Neural cell (in vitro differentiated cells): Measurements from ENCODE around the gene LDB3.

Experiments
- EP300 ChIP-seq: fragments of 450-650 bp; conservative IDR thresholded peaks from 2 replicates; pipeline ENCODE4 v1.6.1; 2014; ENCODE audit warnings: antibody characterized with exemption, mild to moderate bottlenecking, moderate library complexity; ENCODE audit not compliant: poor library complexity, severe bottlenecking
- EZH2 ChIP-seq: fragments of 200-600, 300-800 bp; shearing (Covaris generic), sonication (generic); IDR thresholded peaks from 2 replicates; pipeline ENCODE4 v1.6.1; 2014; ENCODE audit warnings: antibody characterized with exemption, low read length, borderline replicate concordance, mild to moderate bottlenecking; ENCODE audit not compliant: insufficient read depth, poor library complexity, severe bottlenecking
- MXI1 ChIP-seq: fragments of 450-650 bp; conservative IDR thresholded peaks from 2 replicates; pipeline ENCODE4 v1.6.1; 2014; ENCODE audit warnings: antibody characterized with exemption, mild to moderate bottlenecking; ENCODE audit not compliant: poor library complexity, severe bottlenecking
- POLR2AphosphoS5 ChIP-seq: IDR thresholded peaks from 2 replicates; pipeline ENCODE4 v1.6.1; 2012
- RAD21 ChIP-seq: fragments of 450-650 bp; conservative IDR thresholded peaks from 2 replicates; pipeline ENCODE4 v1.6.1; 2014; ENCODE audit warnings: antibody characterized with exemption, mild to moderate bottlenecking, moderate library complexity
- SMC3 ChIP-seq: fragments of 450-650 bp; conservative IDR thresholded peaks from 2 replicates; pipeline ENCODE4 v1.6.1; 2014; ENCODE audit warnings: antibody characterized with exemption, mild to moderate bottlenecking, moderate library complexity; ENCODE audit not compliant: poor library complexity
- TAF1 ChIP-seq: IDR thresholded peaks from 2 replicates; pipeline ENCODE4 v1.6.1; 2012; ENCODE audit warnings: low read depth
- TF ChIP-seq, protein P1 (sequence below): fragments of 450-650 bp; IDR thresholded peaks from 2 replicates; pipeline ENCODE4 v1.5.1; 2014; ENCODE audit warnings: antibody characterized with exemption, mild to moderate bottlenecking, moderate library complexity; ENCODE audit not compliant: poor library complexity, severe bottlenecking
- TF ChIP-seq, protein P2 (sequence below): IDR thresholded peaks from 2 replicates; pipeline ENCODE4 v1.6.1; 2012; ENCODE audit warnings: borderline replicate concordance

DNA sequence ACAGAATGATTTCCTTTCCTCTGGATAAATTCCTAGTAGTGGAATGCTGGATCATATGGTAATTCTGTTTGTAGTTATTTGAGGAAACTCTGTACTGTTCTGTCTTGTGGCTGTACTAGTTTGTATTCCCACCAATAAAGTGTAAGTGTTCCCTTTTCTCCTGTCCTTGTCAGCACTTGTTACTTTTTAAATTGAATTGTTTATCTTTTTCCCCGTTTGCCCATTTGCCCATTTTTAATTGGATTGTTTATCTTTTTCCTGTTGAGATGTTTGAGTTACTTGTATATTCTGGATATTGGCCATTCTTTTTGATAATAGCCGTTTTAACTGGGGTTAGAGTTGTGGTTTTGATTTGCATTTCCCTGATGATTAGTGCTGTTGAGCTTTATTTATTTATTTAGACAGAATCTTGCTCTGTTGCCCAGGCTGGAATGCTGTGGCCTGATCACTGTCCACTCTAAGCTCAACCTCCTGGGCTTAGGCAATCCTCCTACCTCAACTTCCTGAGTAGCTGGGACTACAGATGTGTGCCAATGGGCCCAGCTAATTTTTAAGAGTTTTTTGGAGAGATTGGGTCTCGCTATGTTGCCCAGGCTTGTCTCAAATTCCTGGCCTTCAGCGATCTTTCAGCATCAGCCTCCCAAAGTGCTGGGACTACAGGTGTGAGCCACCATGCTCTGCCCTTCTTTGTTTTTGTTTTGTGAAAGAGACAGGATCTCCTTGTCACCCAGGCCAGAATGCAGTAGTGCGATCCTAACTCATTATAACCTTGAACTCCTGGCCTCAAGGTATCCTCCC lies 111.1 kb downstream of the LDB3 start:
- TF ChIP-seq, protein P1, sequence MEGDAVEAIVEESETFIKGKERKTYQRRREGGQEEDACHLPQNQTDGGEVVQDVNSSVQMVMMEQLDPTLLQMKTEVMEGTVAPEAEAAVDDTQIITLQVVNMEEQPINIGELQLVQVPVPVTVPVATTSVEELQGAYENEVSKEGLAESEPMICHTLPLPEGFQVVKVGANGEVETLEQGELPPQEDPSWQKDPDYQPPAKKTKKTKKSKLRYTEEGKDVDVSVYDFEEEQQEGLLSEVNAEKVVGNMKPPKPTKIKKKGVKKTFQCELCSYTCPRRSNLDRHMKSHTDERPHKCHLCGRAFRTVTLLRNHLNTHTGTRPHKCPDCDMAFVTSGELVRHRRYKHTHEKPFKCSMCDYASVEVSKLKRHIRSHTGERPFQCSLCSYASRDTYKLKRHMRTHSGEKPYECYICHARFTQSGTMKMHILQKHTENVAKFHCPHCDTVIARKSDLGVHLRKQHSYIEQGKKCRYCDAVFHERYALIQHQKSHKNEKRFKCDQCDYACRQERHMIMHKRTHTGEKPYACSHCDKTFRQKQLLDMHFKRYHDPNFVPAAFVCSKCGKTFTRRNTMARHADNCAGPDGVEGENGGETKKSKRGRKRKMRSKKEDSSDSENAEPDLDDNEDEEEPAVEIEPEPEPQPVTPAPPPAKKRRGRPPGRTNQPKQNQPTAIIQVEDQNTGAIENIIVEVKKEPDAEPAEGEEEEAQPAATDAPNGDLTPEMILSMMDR: no peak
- TF ChIP-seq EZH2: no peak
- TF ChIP-seq EP300: no peak
- no peak for TF ChIP-seq POLR2AphosphoS5
- no peak for TF ChIP-seq MXI1
- TF ChIP-seq, protein P2, sequence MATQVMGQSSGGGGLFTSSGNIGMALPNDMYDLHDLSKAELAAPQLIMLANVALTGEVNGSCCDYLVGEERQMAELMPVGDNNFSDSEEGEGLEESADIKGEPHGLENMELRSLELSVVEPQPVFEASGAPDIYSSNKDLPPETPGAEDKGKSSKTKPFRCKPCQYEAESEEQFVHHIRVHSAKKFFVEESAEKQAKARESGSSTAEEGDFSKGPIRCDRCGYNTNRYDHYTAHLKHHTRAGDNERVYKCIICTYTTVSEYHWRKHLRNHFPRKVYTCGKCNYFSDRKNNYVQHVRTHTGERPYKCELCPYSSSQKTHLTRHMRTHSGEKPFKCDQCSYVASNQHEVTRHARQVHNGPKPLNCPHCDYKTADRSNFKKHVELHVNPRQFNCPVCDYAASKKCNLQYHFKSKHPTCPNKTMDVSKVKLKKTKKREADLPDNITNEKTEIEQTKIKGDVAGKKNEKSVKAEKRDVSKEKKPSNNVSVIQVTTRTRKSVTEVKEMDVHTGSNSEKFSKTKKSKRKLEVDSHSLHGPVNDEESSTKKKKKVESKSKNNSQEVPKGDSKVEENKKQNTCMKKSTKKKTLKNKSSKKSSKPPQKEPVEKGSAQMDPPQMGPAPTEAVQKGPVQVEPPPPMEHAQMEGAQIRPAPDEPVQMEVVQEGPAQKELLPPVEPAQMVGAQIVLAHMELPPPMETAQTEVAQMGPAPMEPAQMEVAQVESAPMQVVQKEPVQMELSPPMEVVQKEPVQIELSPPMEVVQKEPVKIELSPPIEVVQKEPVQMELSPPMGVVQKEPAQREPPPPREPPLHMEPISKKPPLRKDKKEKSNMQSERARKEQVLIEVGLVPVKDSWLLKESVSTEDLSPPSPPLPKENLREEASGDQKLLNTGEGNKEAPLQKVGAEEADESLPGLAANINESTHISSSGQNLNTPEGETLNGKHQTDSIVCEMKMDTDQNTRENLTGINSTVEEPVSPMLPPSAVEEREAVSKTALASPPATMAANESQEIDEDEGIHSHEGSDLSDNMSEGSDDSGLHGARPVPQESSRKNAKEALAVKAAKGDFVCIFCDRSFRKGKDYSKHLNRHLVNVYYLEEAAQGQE: no peak
- TF ChIP-seq RAD21: no peak
- no peak for TF ChIP-seq TAF1
- TF ChIP-seq SMC3: no peak
